HepG2 (cell line): ENCODE measurements around the gene ARHGAP5. TPM values are rescaled to one million over a fixed set of nuclear protein-coding genes. Genes with fewer than 3 reads are reported as not detected.

ENCODE experiments used
- ARID2 ChIP-seq: sonication (generic); formaldehyde crosslinking; IDR thresholded peaks from 2 replicates; pipeline ENCODE4 v1.8.1; 2022; ENCODE audit warnings: mild to moderate bottlenecking, missing genetic modification reagents, borderline replicate concordance
- HNRNPK ChIP-seq: fragments of 200-400 bp; formaldehyde crosslinking; IDR thresholded peaks from 2 replicates; pipeline ENCODE4 v1.6.1; 2018; ENCODE audit warnings: low read length, low read depth, moderate library complexity, mild to moderate bottlenecking; ENCODE audit not compliant: poor library complexity, severe bottlenecking
- KDM6A ChIP-seq: IDR thresholded peaks from 2 replicates; pipeline ENCODE4 v1.6.1; 2016; ENCODE audit warnings: low read depth
- MBNL3 ChIP-seq: fragments of 250-450 bp; sonication (Bioruptor Pico); conservative IDR thresholded peaks from 2 replicates; pipeline ENCODE4 v1.8.0; 2022; ENCODE audit warnings: mild to moderate bottlenecking, inconsistent platforms
- PLRG1 ChIP-seq: fragments of 450-650 bp; conservative IDR thresholded peaks from 2 replicates; pipeline ENCODE4 v1.6.1; 2016
- SALL1 ChIP-seq: sonication (generic); formaldehyde crosslinking; IDR thresholded peaks from 2 replicates; pipeline ENCODE4 v1.8.0; 2022; ENCODE audit warnings: mild to moderate bottlenecking, missing genetic modification reagents
- SALL2 ChIP-seq: sonication (generic); formaldehyde crosslinking; IDR thresholded peaks from 2 replicates; pipeline ENCODE4 v1.8.1; 2023; ENCODE audit warnings: mild to moderate bottlenecking, missing genetic modification reagents, inconsistent platforms
- ZKSCAN8 ChIP-seq: IDR thresholded peaks from 2 replicates; pipeline ENCODE4 v1.6.1; 2016; ENCODE audit warnings: borderline replicate concordance, missing genetic modification reagents, missing compliant biosample characterization
- ZNF34 ChIP-seq: sonication (generic); formaldehyde crosslinking; IDR thresholded peaks from 2 replicates; pipeline ENCODE4 v1.4.0; 2020; ENCODE audit warnings: mild to moderate bottlenecking, missing genetic modification reagents, borderline replicate concordance
- ZSCAN21 ChIP-seq: sonication (generic); formaldehyde crosslinking; IDR thresholded peaks from 2 replicates; pipeline ENCODE4 v1.8.0; 2022; ENCODE audit warnings: mild to moderate bottlenecking, missing genetic modification reagents, moderate library complexity, borderline replicate concordance
- ZSCAN29 ChIP-seq: sonication (generic); formaldehyde crosslinking; conservative IDR thresholded peaks from 2 replicates; pipeline ENCODE4 v1.4.0; 2020; ENCODE audit warnings: mild to moderate bottlenecking, missing genetic modification reagents
- polyA plus RNA-seq, 8 experiments: library from polyadenylated mRNA; depleted of rRNA in 3 of 8; stranded (reverse) in 7 of 8; unstranded in 1 of 8; fragments of >200 nt; fragmentation: Illumina TruSeq in 4 of 8; extraction: Trizol in 4 of 8; gene quantifications; 2 replicates each; pipeline versions ENCODE4 v1.2.1 to v1.2.3, GENCODE V29; 2011 to 2016; ENCODE audit warnings: low read depth in 4 of 8, missing spikeins in 1 of 8, mixed read lengths in 1 of 8; ENCODE audit not compliant: insufficient read depth in 1 of 8
- total RNA-seq, 5 experiments: library from RNA; depleted of rRNA; stranded (reverse); fragments of >200 nt; fragmentation: Illumina TruSeq; extraction: Trizol; gene quantifications; 2 replicates each; pipeline ENCODE4 v1.2.3, GENCODE V29; 2016; ENCODE audit warnings: low read depth in 1 of 5
- TF ChIP-seq, protein P1 (sequence below): sonication (generic); formaldehyde crosslinking; IDR thresholded peaks from 2 replicates; pipeline ENCODE4 v1.5.1; 2020; ENCODE audit warnings: mild to moderate bottlenecking, missing genetic modification reagents, moderate library complexity
- TF ChIP-seq, protein P2 (sequence below): sonication (generic); formaldehyde crosslinking; IDR thresholded peaks from 2 replicates; pipeline ENCODE4 v1.4.0; 2020; ENCODE audit warnings: low read depth, missing genetic modification reagents
- TF ChIP-seq, protein P3 (sequence below): sonication (generic); formaldehyde crosslinking; IDR thresholded peaks from 2 replicates; pipeline ENCODE4 v1.5.1; 2020; ENCODE audit warnings: missing genetic modification reagents, mild to moderate bottlenecking, borderline replicate concordance
- TF ChIP-seq, protein P4 (sequence below): fragments of 450-650 bp; IDR thresholded peaks from 2 replicates; pipeline ENCODE4 v1.6.1; 2016

Gene ARHGAP5
- total and polyA plus RNA-seq, 2 of the 13 experiments (the other 11 are each of a cell fraction or from before 2014, with no cell fraction given): 33.7 to 144 TPM

DNA sequence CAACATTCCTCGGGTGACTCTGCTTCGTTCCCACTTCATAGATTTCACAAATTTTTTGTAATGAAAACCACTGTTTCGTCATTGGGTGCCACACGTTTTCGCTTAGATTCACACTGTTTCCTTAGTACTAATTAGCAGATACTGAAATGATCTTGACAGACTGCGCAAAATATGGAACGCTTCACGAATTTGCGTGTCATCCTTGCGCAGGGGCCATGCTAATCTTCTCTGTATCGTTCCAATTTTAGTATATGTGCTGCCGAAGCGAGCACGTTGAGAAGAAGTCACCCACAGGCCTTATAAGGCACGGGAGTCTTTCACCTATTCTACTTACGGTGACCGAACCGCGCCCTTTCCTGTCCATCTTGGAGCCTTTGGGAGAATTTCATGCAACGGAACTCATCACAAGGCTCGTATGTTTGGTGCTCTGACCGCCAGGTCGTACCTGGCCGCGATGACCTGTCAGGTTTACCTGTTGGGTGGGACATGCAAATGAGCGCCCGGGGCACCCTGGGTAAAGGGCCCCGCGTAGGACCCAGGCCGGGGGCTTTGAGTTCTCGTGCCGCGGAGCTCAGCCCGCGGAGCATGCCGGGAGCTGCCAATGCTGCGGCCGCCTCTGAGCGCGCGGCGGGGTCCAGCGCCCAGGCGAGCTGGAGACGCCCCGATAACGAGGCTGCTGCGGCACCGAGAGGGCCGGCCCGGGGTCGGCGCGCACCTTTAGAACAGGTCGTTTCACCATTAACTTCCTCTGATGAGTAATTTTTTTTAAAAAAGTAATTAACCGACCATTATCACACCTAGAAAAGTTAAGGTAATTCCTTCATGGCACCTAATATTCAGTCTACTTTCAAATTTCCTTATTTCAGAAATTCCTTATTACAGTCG is 126.1 kb downstream of the ARHGAP5 start, which contains the start of gene RNU6-8 (continued):
- TF ChIP-seq, protein P1, sequence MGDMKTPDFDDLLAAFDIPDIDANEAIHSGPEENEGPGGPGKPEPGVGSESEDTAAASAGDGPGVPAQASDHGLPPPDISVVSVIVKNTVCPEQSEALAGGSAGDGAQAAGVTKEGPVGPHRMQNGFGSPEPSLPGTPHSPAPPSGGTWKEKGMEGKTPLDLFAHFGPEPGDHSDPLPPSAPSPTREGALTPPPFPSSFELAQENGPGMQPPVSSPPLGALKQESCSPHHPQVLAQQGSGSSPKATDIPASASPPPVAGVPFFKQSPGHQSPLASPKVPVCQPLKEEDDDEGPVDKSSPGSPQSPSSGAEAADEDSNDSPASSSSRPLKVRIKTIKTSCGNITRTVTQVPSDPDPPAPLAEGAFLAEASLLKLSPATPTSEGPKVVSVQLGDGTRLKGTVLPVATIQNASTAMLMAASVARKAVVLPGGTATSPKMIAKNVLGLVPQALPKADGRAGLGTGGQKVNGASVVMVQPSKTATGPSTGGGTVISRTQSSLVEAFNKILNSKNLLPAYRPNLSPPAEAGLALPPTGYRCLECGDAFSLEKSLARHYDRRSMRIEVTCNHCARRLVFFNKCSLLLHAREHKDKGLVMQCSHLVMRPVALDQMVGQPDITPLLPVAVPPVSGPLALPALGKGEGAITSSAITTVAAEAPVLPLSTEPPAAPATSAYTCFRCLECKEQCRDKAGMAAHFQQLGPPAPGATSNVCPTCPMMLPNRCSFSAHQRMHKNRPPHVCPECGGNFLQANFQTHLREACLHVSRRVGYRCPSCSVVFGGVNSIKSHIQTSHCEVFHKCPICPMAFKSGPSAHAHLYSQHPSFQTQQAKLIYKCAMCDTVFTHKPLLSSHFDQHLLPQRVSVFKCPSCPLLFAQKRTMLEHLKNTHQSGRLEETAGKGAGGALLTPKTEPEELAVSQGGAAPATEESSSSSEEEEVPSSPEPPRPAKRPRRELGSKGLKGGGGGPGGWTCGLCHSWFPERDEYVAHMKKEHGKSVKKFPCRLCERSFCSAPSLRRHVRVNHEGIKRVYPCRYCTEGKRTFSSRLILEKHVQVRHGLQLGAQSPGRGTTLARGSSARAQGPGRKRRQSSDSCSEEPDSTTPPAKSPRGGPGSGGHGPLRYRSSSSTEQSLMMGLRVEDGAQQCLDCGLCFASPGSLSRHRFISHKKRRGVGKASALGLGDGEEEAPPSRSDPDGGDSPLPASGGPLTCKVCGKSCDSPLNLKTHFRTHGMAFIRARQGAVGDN (CRISPR knock-in tag): peak; percentile 100
- TF ChIP-seq ZSCAN21 (CRISPR knock-in tag) (peak; percentile 16; the same call in 1 of the 2 replicates), ZSCAN29 (0 out of 2 replicates have a peak, but pooled peaks have one; percentile 21), SALL1 (CRISPR knock-in tag) (peak; percentile 97), SALL2 (CRISPR knock-in tag) (peak; percentile 89; the same call in 1 of the 2 replicates), ZNF34 (CRISPR knock-in tag) (peak; percentile 8; the same call in 1 of the 2 replicates), PLRG1 (no peak), ARID2 (CRISPR knock-in tag) (peak; percentile 93), HNRNPK (no peak), KDM6A (CRISPR knock-in tag) (no peak), MBNL3 (no peak), ZKSCAN8 (CRISPR knock-in tag) (peak; percentile 91)
- TF ChIP-seq, protein P2, sequence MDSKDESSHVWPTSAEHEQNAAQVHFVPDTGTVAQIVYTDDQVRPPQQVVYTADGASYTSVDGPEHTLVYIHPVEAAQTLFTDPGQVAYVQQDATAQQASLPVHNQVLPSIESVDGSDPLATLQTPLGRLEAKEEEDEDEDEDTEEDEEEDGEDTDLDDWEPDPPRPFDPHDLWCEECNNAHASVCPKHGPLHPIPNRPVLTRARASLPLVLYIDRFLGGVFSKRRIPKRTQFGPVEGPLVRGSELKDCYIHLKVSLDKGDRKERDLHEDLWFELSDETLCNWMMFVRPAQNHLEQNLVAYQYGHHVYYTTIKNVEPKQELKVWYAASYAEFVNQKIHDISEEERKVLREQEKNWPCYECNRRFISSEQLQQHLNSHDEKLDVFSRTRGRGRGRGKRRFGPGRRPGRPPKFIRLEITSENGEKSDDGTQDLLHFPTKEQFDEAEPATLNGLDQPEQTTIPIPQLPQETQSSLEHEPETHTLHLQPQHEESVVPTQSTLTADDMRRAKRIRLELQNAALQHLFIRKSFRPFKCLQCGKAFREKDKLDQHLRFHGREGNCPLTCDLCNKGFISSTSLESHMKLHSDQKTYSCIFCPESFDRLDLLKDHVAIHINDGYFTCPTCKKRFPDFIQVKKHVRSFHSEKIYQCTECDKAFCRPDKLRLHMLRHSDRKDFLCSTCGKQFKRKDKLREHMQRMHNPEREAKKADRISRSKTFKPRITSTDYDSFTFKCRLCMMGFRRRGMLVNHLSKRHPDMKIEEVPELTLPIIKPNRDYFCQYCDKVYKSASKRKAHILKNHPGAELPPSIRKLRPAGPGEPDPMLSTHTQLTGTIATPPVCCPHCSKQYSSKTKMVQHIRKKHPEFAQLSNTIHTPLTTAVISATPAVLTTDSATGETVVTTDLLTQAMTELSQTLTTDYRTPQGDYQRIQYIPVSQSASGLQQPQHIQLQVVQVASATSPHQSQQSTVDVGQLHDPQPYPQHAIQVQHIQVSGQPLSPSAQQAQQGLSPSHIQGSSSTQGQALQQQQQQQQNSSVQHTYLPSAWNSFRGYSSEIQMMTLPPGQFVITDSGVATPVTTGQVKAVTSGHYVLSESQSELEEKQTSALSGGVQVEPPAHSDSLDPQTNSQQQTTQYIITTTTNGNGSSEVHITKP (CRISPR knock-in tag): no peak
- TF ChIP-seq, protein P3, sequence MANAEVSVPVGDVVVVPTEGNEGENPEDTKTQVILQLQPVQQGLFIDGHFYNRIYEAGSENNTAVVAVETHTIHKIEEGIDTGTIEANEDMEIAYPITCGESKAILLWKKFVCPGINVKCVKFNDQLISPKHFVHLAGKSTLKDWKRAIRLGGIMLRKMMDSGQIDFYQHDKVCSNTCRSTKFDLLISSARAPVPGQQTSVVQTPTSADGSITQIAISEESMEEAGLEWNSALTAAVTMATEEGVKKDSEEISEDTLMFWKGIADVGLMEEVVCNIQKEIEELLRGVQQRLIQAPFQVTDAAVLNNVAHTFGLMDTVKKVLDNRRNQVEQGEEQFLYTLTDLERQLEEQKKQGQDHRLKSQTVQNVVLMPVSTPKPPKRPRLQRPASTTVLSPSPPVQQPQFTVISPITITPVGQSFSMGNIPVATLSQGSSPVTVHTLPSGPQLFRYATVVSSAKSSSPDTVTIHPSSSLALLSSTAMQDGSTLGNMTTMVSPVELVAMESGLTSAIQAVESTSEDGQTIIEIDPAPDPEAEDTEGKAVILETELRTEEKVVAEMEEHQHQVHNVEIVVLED (CRISPR knock-in tag): peak; percentile 76; the same call in 1 of the 2 replicates
- TF ChIP-seq, protein P4, sequence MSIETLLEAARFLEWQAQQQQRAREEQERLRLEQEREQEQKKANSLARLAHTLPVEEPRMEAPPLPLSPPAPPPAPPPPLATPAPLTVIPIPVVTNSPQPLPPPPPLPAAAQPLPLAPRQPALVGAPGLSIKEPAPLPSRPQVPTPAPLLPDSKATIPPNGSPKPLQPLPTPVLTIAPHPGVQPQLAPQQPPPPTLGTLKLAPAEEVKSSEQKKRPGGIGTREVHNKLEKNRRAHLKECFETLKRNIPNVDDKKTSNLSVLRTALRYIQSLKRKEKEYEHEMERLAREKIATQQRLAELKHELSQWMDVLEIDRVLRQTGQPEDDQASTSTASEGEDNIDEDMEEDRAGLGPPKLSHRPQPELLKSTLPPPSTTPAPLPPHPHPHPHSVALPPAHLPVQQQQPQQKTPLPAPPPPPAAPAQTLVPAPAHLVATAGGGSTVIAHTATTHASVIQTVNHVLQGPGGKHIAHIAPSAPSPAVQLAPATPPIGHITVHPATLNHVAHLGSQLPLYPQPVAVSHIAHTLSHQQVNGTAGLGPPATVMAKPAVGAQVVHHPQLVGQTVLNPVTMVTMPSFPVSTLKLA: peak; percentile 56
